Jurkat, Clone E6-1 (cell line): Measurements from ENCODE around the gene MYO5B.

Experiments
- DNase-seq: peaks from one replicate; pipeline ENCODE4 v3.0.0-alpha.2; 2011; ENCODE audit warnings: low read depth, low spot score
- H3K4me3 ChIP-seq: 2 replicates; pipeline ENCODE4 v1.5.1; 2011; ENCODE audit warnings: mild to moderate bottlenecking, low read length, control low read depth, moderate library complexity

Gene MYO5B

GRCh38 chr18:49884959-49885358 is 310.0 kb downstream of the MYO5B start:
- no peak overlapping the region for H3K4me3 ChIP-seq
- DNase-seq = no peak

GRCh38 chr18:49884465-49884864 is 310.5 kb downstream of the MYO5B start:
- DNase-seq = no peak
- H3K4me3 ChIP-seq = no peak overlapping the region

- peak; percentile 90 for DNase-seq
- H3K4me3 ChIP-seq = no peak overlapping the region
Measured at GRCh38 chr18:49880661-49881060, 314.3 kb downstream of the MYO5B start.

GRCh38 chr18:49879271-49879580 is 315.7 kb downstream of the MYO5B start:
- H3K4me3 ChIP-seq = no peak overlapping the region
- DNase-seq = no peak

GRCh38 chr18:49878567-49879270 is 316.2 kb downstream of the MYO5B start:
- no peak for DNase-seq
- no peak overlapping the region for H3K4me3 ChIP-seq

GRCh38 chr18:49878015-49878414 is 316.9 kb downstream of the MYO5B start:
- DNase-seq = no peak
- H3K4me3 ChIP-seq = no peak overlapping the region

- no peak for DNase-seq
- H3K4me3 ChIP-seq = no peak overlapping the region
Measured at GRCh38 chr18:49876536-49876935, 318.4 kb downstream of the MYO5B start.

GRCh38 chr18:49875783-49876182 is 319.2 kb downstream of the MYO5B start:
- no peak overlapping the region for H3K4me3 ChIP-seq

GRCh38 chr18:49875155-49875554 is 319.8 kb downstream of the MYO5B start:
- DNase-seq = no peak
- H3K4me3 ChIP-seq = no peak overlapping the region

More at GRCh38 chr18:49875783-49876182, 319.2 kb downstream of the MYO5B start:
- no peak for DNase-seq

GRCh38 chr18:49874238-49874637 is 320.7 kb downstream of the MYO5B start:
- H3K4me3 ChIP-seq = no peak overlapping the region
- no peak for DNase-seq

- no peak for DNase-seq
- no peak overlapping the region for H3K4me3 ChIP-seq
Measured at GRCh38 chr18:49869354-49869753, 325.6 kb downstream of the MYO5B start.

GRCh38 chr18:49866680-49867079 is 328.3 kb downstream of the MYO5B start:
- no peak overlapping the region for H3K4me3 ChIP-seq

GRCh38 chr18:49865401-49865800 is 329.5 kb downstream of the MYO5B start:
- no peak for DNase-seq
- no peak overlapping the region for H3K4me3 ChIP-seq

More at GRCh38 chr18:49866680-49867079, 328.3 kb downstream of the MYO5B start:
- no peak for DNase-seq

- DNase-seq = no peak
- H3K4me3 ChIP-seq = no peak overlapping the region
Measured at GRCh38 chr18:49863769-49864621, 331.0 kb downstream of the MYO5B start.

- no peak for DNase-seq
- no peak overlapping the region for H3K4me3 ChIP-seq
Measured at GRCh38 chr18:49862656-49863385, 332.1 kb downstream of the MYO5B start.

GRCh38 chr18:49861659-49862058 is 333.3 kb downstream of the MYO5B start:
- no peak overlapping the region for H3K4me3 ChIP-seq
- DNase-seq = no peak

- no peak for DNase-seq
- no peak overlapping the region for H3K4me3 ChIP-seq
Measured at GRCh38 chr18:49859725-49860124, 335.2 kb downstream of the MYO5B start.

- no peak overlapping the region for H3K4me3 ChIP-seq
- DNase-seq = no peak
Measured at GRCh38 chr18:49859021-49859359, 336.0 kb downstream of the MYO5B start.

- H3K4me3 ChIP-seq = no peak overlapping the region
- DNase-seq = peak; percentile 35
Measured at GRCh38 chr18:49858309-49859020, 336.5 kb downstream of the MYO5B start.
